GM12878 (cell line): Measurements from ENCODE around the gene PAGE4. TPM values are rescaled to one million over a fixed set of nuclear protein-coding genes. Genes with fewer than 3 reads are reported as not detected.

Experiments
- ATAC-seq: fragments of 200-7000 bp; cut with Tn5 transposase; 3 replicates; pipeline ENCODE4 v1.9.1; 2020; ENCODE audit warnings: mild to moderate bottlenecking, moderate library complexity
- BruUV-seq: library from RNA; stranded (reverse); fragments of 400-500 nt; replicated peaks from 2 replicates; lab custom pipeline; 2021; lab: Mats Ljungman, UMichigan
- CTCF ChIA-PET: fragments of 300-600 bp; sonication (Branson Sonifier 250); formaldehyde crosslinking; extraction: SDS; loops from one replicate; lab custom pipeline; 2021; ENCODE audit warnings: inconsistent platforms; lab: Yijun Ruan, JAX
- POLR2A ChIA-PET: fragments of 350-600 bp; formaldehyde crosslinking; extraction: SDS; loops from one replicate; lab custom pipeline; 2021; ENCODE audit warnings: inconsistent platforms; lab: Charles Lee
- RAD21 ChIA-PET: fragments of 300-600 bp; sonication (Branson Sonifier 250); formaldehyde crosslinking; loops from one replicate; lab custom pipeline; 2023; ENCODE audit warnings: antibody characterized with exemption; ENCODE audit not compliant: unreplicated experiment; lab: Charles Lee
- SMC1A ChIA-PET: fragments of 300-600 bp; sonication (Branson Sonifier 250); formaldehyde crosslinking; loops from one replicate; lab custom pipeline; 2023; ENCODE audit not compliant: unreplicated experiment, uncharacterized antibody; lab: Charles Lee
- DNase-seq: peaks from one replicate; pipeline ENCODE4 v3.0.0-alpha.2; 2011; ENCODE audit warnings: low read depth, low spot score
- FAIRE-seq: peaks from 3 replicates; lab custom pipeline; 2011; peaks lifted over from hg19 to GRCh38; lab: Jason Lieb, UNC
- H2AFZ ChIP-seq: 2 replicates; pipeline ENCODE4 v1.6.0; 2011; ENCODE audit warnings: low read depth, low read length, control low read depth; ENCODE audit not compliant: control insufficient read depth
- H3K27ac ChIP-seq: 2 replicates; pipeline ENCODE4 v1.5.1; 2011; ENCODE audit warnings: control low read depth; ENCODE audit not compliant: control insufficient read depth, insufficient read depth
- H3K27me3 ChIP-seq, 2 experiments: replicated peaks in 1 of 2; 2 replicates each; pipeline versions ENCODE4 v1.6.0 to v1.6.1; 2011; ENCODE audit warnings: low read length in 1 of 2; ENCODE audit not compliant: control insufficient read depth in 2 of 2, insufficient read depth in 2 of 2
- H3K36me3 ChIP-seq, 2 experiments: 2 replicates each; pipeline ENCODE4 v1.5.1; 2011; ENCODE audit warnings: low read length in 1 of 2; ENCODE audit not compliant: control insufficient read depth in 2 of 2, insufficient read depth in 2 of 2
- H3K4me1 ChIP-seq: 2 replicates; pipeline ENCODE4 v1.6.1; 2011; ENCODE audit warnings: mild to moderate bottlenecking, low read length, moderate library complexity, mixed read lengths; ENCODE audit not compliant: control insufficient read depth, insufficient read depth
- H3K4me2 ChIP-seq: 2 replicates; pipeline ENCODE4 v1.6.0; 2011; ENCODE audit warnings: control low read depth; ENCODE audit not compliant: control insufficient read depth, insufficient read depth
- H3K4me3 ChIP-seq: fragments of 200-600 bp; sonication (generic); 2 replicates; pipeline ENCODE4 v1.5.1; 2016
- H3K79me2 ChIP-seq: 2 replicates; pipeline ENCODE4 v1.6.0; 2011; ENCODE audit warnings: low read length; ENCODE audit not compliant: control insufficient read depth, insufficient read depth
- H3K9ac ChIP-seq: 2 replicates; pipeline ENCODE4 v1.8.0; 2011; ENCODE audit warnings: low read length, control low read depth, mixed read lengths; ENCODE audit not compliant: control insufficient read depth, insufficient read depth
- H3K9me3 ChIP-seq: replicated peaks from 3 replicates; pipeline ENCODE4 v1.5.1; 2011; ENCODE audit warnings: mild to moderate bottlenecking, low read length; ENCODE audit not compliant: control insufficient read depth, insufficient read depth
- H4K20me1 ChIP-seq: 2 replicates; pipeline ENCODE4 v1.6.0; 2011; ENCODE audit not compliant: control insufficient read depth, insufficient read depth
- BHLHE40 ChIP-seq, 2 experiments: fragments of 450-650 bp in 1 of 2; IDR thresholded peaks; 2 replicates each; pipeline ENCODE4 v1.6.1; 2011 to 2017; ENCODE audit warnings: low read depth in 2 of 2, borderline replicate concordance in 1 of 2, improper control_type of control experiment in 1 of 2, low read length in 1 of 2, mild to moderate bottlenecking in 1 of 2
- GATAD2B ChIP-seq: fragments of 450-650 bp; conservative IDR thresholded peaks from 2 replicates; pipeline ENCODE4 v1.6.1; 2017; ENCODE audit warnings: low read depth, mild to moderate bottlenecking, moderate library complexity
- HDAC6 ChIP-seq: fragments of 200-600 bp; sonication (generic); IDR thresholded peaks from one replicate; pipeline ENCODE4 v1.8.0; 2017; ENCODE audit warnings: antibody characterized with exemption; ENCODE audit not compliant: unreplicated experiment
- MYC ChIP-seq: IDR thresholded peaks from 2 replicates; pipeline ENCODE4 v1.6.1; 2011; ENCODE audit warnings: mild to moderate bottlenecking, low read length, moderate library complexity, inconsistent platforms; ENCODE audit not compliant: insufficient read depth, insufficient replicate concordance, insufficient read length, severe bottlenecking
- NFYA ChIP-seq: IDR thresholded peaks from 2 replicates; pipeline ENCODE4 v1.6.1; 2011; ENCODE audit warnings: low read depth, mild to moderate bottlenecking, low read length, improper control_type of control experiment, borderline replicate concordance
- NR2C2 ChIP-seq: IDR thresholded peaks from 2 replicates; pipeline ENCODE4 v1.6.1; 2011; ENCODE audit warnings: borderline replicate concordance, low read depth; ENCODE audit not compliant: control insufficient read depth, insufficient read length
- NR2F1 ChIP-seq: fragments of 450-650 bp; conservative IDR thresholded peaks from 2 replicates; pipeline ENCODE4 v1.6.1; 2017; ENCODE audit warnings: mild to moderate bottlenecking
- POLR2AphosphoS5 ChIP-seq: IDR thresholded peaks from 2 replicates; pipeline ENCODE4 v1.6.1; 2011; ENCODE audit warnings: mild to moderate bottlenecking, low read length, inconsistent platforms
- RAD21 ChIP-seq: IDR thresholded peaks from 2 replicates; pipeline ENCODE4 v1.6.1; 2011; ENCODE audit warnings: mild to moderate bottlenecking, low read depth, low read length, moderate library complexity; ENCODE audit not compliant: insufficient read depth
- RCOR1 ChIP-seq: conservative IDR thresholded peaks from 2 replicates; pipeline ENCODE4 v1.6.1; 2012; ENCODE audit warnings: low read depth, low read length, improper control_type of control experiment
- RFX5 ChIP-seq: IDR thresholded peaks from 2 replicates; pipeline ENCODE4 v1.6.1; 2011; ENCODE audit warnings: low read depth, low read length, improper control_type of control experiment
- SIX5 ChIP-seq: IDR thresholded peaks from 2 replicates; pipeline ENCODE4 v1.6.1; 2011; ENCODE audit warnings: mild to moderate bottlenecking, low read depth, low read length, moderate library complexity; ENCODE audit not compliant: severe bottlenecking
- SMARCA5 ChIP-seq: fragments of 450-650 bp; IDR thresholded peaks from 2 replicates; pipeline ENCODE4 v1.6.1; 2017; ENCODE audit warnings: mild to moderate bottlenecking
- TBL1XR1 ChIP-seq: IDR thresholded peaks from 2 replicates; pipeline ENCODE4 v1.6.1; 2012; ENCODE audit warnings: low read depth, low read length, improper control_type of control experiment
- TCF3 ChIP-seq: IDR thresholded peaks from 2 replicates; pipeline ENCODE4 v1.6.1; 2012; ENCODE audit warnings: low read depth, mild to moderate bottlenecking, low read length, borderline replicate concordance; ENCODE audit not compliant: insufficient read depth
- ZNF274 ChIP-seq: IDR thresholded peaks from one replicate; pipeline ENCODE4 v1.8.0; 2011; ENCODE audit not compliant: insufficient read length, insufficient read depth
- WGBS: methylation state at CpG from one replicate; pipeline ENCODE4 v1.1.6; 2016; ENCODE audit warnings: low lambda C conversion rate; ENCODE audit not compliant: insufficient replicate concordance, insufficient coverage; ENCODE audit errors: missing lambda C conversion rate; 5-methylcytosine and 5-hydroxymethylcytosine counted together
- in situ Hi-C: fragments of 300-500 bp; cut with MboI; formaldehyde crosslinking; loops from 9 replicates; pipeline ENCODE4 v1.14.3; 2018; ENCODE audit warnings: mixed read lengths
- intact Hi-C: fragments of 100-400 bp; cut with micrococcal nuclease; formaldehyde crosslinking; loops from one replicate; pipeline ENCODE4 v1.14.2; 2022; ENCODE audit not compliant: unreplicated experiment
- polyA plus RNA-seq, 11 experiments: library from polyadenylated mRNA; depleted of rRNA in 4 of 11; unstranded in 6 of 11; stranded (reverse) in 5 of 11; fragments of >200 nt; fragmentation: Nextera tagmentation in 4 of 11; fragmentation: Illumina TruSeq in 1 of 11; extraction: Ambion mirVana in 4 of 11; extraction: Trizol in 1 of 11; gene quantifications; 1 replicate in 1 of 11; 2 replicates in 10 of 11; pipeline versions ENCODE4 v1.2.1 to v1.2.3, GENCODE V29; 2011 to 2016; ENCODE audit warnings: inconsistent platforms in 2 of 11, missing spikeins in 2 of 11, low read depth in 1 of 11
- total RNA-seq, 4 experiments: library from RNA; depleted of rRNA in 3 of 4; stranded (reverse); fragments of >200 nt in 3 of 4; fragmentation: Illumina TruSeq in 1 of 4; extraction: Trizol in 1 of 4; gene quantifications; 2 replicates each; pipeline versions ENCODE4 v1.2.1 to v1.2.3, GENCODE V29; 2013 to 2021
- TF ChIP-seq, protein P1 (sequence below): IDR thresholded peaks from 2 replicates; pipeline ENCODE4 v1.6.1; 2012; ENCODE audit warnings: low read depth, low read length, improper control_type of control experiment

The PAGE4 gene
- total and polyA plus RNA-seq, 10 of the 15 experiments (the other 5 are each of a cell fraction or from before 2014, with no cell fraction given): not detected

- H3K4me2 ChIP-seq: no peak overlapping the region
- H2AFZ ChIP-seq: no peak overlapping the region
- no peak overlapping the region for H3K9ac ChIP-seq
- no peak for TF ChIP-seq SIX5
- no peak for TF ChIP-seq ZNF274
- TF ChIP-seq GATAD2B: no peak
- no peak for TF ChIP-seq POLR2AphosphoS5
- TF ChIP-seq NR2C2: no peak
- TF ChIP-seq NR2F1: no peak
- TF ChIP-seq TBL1XR1: no peak
- no peak for TF ChIP-seq MYC
- TF ChIP-seq TCF3: no peak
- TF ChIP-seq, protein P1, sequence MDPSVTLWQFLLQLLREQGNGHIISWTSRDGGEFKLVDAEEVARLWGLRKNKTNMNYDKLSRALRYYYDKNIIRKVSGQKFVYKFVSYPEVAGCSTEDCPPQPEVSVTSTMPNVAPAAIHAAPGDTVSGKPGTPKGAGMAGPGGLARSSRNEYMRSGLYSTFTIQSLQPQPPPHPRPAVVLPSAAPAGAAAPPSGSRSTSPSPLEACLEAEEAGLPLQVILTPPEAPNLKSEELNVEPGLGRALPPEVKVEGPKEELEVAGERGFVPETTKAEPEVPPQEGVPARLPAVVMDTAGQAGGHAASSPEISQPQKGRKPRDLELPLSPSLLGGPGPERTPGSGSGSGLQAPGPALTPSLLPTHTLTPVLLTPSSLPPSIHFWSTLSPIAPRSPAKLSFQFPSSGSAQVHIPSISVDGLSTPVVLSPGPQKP: no peak
- no peak for TF ChIP-seq SMARCA5
- TF ChIP-seq RAD21: no peak
- TF ChIP-seq HDAC6: no peak
- TF ChIP-seq RFX5: no peak
- TF ChIP-seq RCOR1: no peak
- no peak for TF ChIP-seq NFYA
- no peak for TF ChIP-seq BHLHE40 (IDR thresholded peaks at IDR 0.05; ENCODE audit: borderline replicate concordance in 1 of 2, low read depth in 2 of 2, low read length in 1 of 2)
- no peaks in the 10 kb centered on the region for H3K36me3 ChIP-seq
- RAD21 ChIA-PET: no interaction called here
- CTCF ChIA-PET: interaction anchor here (1.1 to 1.3 kb wide), 2 partner anchors 8 to 20 kb away, joined by 3 read pairs; no protein-coding TSS in a partner anchor
- H4K20me1 ChIP-seq: no peaks in the 10 kb centered on the region
- WGBS: 7% methylated on average over 2 of the region's 2 CpGs
- intact Hi-C loops (no loop called here), in situ Hi-C loops (loop anchor here (25.0 kb wide), 1 partner anchor 999 kb away; no protein-coding TSS in a partner anchor)
- no peaks in the 10 kb centered on the region for H3K9me3 ChIP-seq
- ATAC-seq (no peak), FAIRE-seq (no peak), DNase-seq (no peak)
- SMC1A ChIA-PET: no interaction called here
- BruUV-seq: no TSS peak
- no peak overlapping the region for H3K4me3 ChIP-seq
- POLR2A ChIA-PET: no interaction called here
- no peak overlapping the region for H3K27ac ChIP-seq
- H3K79me2 ChIP-seq: no peaks in the 10 kb centered on the region
- H3K27me3 ChIP-seq: no peaks in the 10 kb centered on the region
- no peaks in the 10 kb centered on the region for H3K4me1 ChIP-seq
These were observed 31.9 kb downstream of the PAGE4 start for GRCh38 chrX:49860867-49861535.
